ENCODE data around the gene CDC42.
"Not testable (repeated sequence)": the region's sequence is repeated elsewhere in the genome, so short reads cannot be mapped to it uniquely, and the experiment has no call there.

The CDC42 gene

DNA sequence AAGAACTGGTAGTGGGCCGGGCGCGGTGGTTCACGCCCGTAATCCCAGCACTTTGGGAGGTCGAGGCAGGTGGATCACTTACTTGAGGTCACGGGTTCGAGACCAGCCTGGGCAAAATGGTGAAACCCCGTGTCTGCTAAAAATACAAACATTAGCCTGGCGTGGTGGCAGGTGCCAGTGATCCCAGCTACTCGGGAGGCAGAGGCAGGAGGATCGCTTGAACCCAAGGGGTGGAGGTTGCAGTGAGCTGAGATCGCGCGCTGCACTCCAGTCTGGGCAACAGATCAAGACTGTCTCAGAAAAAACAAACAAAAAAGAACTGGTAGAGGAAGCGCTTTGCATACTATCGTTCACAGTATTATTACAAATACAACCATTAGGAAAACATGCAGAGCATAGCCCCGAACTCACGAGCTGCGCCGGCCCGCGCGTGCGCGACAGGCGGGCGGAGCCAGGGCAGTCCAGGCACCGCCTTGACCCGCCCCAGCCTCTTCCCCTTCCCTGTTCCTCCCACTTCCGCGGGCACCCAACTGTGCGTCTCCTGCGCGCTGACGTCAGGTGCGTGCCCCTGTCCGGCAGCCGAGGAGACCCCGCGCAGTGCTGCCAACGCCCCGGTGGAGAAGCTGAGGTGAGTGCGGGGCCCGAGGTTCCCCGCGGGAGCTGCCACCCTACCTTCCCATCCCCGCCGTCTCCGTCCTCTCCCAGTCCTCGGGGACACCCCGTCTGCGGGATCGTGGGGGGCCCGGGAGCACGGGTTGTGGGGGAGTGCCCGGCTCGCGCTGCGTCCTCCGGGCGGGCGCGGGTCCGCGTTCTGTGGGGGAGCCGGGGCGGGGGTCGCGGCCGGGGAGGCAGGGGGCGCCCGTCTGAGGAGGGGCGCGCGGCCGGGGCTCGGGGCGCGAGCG is at the start of gene CDC42:
Gene CDC42, plus strand, starts transcription at position 595 of the 902 bp plus-strand sequence. CDS start 25,770 bp downstream, outside the sequence.
- peak; percentile 96 for DNase-seq (ENCODE audit: low spot score)

DNA sequence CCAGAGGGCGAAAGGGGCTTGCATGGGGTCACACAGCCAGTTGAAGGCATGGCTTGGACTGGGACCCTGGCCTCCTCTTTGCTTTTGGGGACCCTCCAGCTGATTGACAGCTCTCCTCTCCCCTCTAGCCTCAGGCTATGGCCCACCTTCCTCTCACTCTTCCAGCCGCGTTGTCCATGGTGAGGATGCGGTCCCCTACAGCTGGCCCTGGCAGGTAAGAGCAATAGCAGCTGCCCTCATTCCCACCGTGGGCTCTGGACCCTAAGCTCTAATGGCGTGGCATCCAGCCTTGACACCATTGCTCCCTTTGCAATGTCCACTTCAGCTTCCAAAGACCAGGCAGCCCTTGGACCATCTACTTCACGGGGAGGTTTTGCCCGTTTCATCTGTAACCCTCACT is 49.6 kb upstream of the CDC42 start:
- DNase-seq (ENCODE audit: low spot score): not testable (repeated sequence)

DNA sequence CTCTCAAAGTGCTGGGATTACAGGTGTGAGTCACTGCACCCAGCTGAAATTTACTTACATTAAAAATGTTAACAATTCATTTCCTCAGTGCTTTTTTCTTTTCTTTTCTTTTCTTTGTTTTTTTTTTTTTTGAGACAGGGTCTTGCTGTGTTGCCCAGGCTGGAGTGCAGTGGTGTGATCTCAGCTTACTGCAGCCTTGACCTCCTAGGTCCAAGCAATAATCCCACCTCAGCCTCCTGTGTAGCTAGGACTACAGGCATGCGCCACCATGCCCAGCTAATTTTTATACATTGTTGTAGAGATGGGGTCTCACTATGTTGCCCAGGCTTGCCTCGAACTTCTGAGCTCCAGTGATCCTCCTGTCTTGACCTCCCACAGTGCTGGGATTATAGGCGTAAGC is 48.5 kb upstream of the CDC42 start:
- DNase-seq (ENCODE audit: low spot score): not testable (repeated sequence)

DNA sequence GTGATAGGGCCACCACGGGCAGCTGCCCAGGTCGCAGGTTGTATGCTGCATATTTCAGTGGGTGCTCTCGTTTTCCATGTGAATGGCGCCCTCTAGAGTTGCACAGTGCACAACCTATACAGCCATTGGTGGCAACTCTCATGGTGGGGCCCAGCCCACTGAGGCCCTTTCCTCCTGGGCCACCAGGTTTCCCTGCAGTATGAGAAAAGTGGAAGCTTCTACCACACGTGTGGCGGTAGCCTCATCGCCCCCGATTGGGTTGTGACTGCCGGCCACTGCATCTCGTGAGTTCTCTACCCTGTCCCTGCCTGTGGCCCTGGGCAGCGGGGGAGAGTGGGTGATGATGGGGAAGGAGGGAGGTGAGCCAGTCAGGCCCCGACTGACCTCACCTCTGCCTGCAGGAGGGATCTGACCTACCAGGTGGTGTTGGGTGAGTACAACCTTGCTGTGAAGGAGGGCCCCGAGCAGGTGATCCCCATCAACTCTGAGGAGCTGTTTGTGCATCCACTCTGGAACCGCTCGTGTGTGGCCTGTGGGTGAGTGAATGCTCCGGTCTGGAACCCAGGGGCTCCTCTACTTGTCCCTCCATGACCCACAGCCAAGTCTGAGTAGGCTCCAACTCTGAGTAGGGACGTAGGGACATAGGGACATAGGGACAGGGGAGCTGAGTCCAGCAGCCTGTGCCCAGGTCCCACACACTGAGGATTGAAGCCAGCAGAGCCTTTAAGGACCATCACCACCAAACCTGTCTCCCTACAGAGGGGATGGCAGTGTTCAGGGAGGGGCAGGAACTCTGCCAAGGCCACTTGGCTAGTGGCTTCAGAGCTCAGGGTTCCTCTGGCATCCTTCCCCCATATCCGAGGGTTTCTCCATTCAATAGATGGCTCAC is 47.0 kb upstream of the CDC42 start:
- DNase-seq (ENCODE audit: low spot score): not testable (repeated sequence)

DNA sequence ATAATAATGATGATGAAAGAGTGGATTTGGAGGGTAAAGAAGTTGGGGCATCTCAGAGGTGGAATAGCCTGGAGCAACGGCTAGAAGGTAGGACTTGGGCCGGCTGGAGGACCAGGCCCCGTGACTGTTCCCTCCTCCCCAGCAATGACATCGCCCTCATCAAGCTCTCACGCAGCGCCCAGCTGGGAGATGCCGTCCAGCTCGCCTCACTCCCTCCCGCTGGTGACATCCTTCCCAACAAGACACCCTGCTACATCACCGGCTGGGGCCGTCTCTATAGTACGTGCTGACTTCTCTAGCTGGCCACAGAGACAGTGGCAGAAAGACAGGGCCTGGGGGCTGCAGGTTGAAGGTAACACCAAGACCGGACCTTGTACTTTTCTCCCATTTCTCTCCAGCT is 45.8 kb upstream of the CDC42 start:
- DNase-seq (ENCODE audit: low spot score): not testable (repeated sequence)

DNA sequence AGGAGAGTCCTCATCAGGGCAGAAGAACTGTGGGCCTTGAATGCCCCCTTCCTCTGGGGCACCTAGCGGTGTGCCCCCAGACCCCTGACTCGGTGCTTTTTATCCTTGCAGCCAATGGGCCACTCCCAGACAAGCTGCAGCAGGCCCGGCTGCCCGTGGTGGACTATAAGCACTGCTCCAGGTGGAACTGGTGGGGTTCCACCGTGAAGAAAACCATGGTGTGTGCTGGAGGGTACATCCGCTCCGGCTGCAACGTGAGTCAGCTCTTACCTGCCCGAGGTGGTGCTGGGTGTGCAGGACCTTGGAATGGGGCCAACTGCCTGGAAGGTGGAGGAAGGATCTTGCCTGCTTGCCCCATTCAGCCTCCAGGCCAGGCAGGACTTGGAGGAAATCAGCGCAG is 45.2 kb upstream of the CDC42 start:
- DNase-seq (ENCODE audit: low spot score): not testable (repeated sequence)

DNA sequence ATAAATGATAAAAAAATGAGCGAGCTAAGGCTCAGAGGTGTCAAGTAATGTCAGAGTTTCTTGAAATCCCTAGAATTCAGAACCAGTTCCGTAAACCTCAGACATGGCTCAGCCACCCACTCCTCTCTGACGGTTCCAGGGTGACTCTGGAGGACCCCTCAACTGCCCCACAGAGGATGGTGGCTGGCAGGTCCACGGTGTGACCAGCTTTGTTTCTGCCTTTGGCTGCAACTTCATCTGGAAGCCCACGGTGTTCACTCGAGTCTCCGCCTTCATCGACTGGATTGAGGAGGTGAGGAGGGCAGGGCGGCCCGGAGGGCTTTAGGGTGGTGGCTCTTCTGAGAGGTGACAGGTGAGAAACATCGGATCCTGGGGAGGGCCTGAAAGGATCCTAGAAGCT is 42.9 kb upstream of the CDC42 start:
- DNase-seq (ENCODE audit: low spot score): not testable (repeated sequence)

DNA sequence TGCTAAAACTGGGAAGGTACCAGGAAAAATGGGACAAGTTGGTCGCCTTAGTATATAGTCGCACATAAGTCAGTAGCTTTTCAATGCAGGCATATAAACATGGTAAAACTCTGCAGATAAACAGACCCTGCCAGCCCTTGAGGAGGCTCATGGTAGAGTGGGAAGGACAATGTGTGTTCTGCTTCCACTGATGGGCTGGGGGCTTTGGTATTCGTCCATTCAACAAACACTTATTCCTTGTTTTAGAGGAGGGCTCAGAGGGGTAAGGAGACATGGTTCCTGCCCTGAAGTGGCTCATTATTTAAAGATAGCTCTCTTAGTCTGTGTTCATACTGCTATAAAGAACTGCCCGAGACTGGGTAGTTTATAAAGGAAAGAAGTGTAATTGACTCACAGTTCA is 39.8 kb upstream of the CDC42 start:
- DNase-seq (ENCODE audit: low spot score): not testable (repeated sequence)

DNA sequence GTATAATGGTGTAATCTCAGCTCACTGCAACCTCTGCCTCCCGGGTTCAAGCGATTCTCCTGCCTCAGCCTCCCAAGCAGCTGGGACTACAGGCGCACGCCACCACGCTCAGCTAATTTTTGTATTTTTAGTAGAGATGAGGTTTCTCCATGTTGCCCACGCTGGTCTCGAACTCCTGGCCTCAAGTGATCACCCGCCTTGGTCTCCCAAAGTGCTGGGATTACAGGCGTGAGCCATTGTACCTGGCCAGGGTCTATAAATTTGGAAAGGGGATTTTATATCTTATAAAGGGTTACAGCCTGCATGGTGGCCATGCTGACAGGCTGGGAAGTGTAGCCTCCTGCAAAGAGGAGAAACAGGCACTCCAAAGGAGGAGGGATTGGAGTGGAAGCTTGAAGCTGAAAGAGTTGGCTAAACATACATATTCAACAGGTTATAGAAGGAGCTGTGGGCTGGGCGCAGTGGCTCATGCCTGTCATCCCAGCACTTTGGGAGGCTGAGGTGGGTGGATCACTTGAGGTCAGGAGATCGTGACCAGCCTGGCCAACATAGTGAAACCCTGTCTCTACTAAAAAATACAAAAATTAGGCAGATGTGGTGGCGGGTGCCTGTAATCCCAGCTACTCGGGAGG is 37.8 kb upstream of the CDC42 start:
- DNase-seq (ENCODE audit: low spot score): not testable (repeated sequence)

DNA sequence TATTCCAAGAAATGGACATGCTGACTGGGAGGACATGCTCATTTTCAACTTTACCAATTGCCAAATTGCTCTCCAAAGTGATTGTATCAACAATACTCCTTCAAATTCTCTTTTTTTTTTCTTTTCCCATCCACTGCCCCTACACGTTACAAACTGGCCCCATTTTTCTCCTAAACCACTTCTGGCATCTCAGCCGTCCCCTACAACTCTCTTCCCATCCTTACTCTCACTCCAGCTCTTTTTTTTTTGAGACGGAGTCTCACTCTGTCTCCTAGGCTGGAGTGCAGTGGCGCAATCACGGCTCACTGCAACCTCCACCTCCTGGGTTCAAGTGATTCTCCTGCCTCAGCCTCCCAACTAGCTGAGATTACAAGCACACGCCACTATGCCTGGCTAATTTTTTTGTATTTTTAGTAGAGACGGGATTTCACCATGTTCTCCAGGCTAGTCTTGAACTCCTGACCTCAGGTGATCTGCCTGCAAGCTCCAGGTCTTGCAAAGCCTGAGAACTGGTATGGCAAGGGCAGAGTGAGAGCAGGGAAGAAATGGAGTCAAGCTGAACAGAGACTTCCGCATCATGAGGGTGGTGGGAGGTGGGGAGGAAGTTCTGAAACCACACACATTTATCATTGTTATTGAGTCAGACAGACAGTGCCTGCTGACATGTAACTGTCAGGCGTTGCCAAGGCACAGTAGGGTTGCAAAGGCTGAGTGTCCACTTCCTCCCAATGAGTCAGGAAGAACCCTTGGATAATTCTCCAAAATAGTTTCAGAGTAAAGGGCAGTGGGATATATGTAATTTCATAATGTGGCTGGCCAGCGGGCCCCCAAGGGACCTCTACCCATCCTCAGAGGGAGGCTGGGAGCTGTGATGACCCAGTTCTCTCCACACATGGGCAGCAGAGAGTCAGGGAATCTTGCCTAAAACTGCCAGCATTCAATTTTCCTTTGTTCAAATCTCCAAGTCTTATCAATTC is 33.6 kb upstream of the CDC42 start:
- peak; percentile 40 for DNase-seq (ENCODE audit: low spot score)

DNA sequence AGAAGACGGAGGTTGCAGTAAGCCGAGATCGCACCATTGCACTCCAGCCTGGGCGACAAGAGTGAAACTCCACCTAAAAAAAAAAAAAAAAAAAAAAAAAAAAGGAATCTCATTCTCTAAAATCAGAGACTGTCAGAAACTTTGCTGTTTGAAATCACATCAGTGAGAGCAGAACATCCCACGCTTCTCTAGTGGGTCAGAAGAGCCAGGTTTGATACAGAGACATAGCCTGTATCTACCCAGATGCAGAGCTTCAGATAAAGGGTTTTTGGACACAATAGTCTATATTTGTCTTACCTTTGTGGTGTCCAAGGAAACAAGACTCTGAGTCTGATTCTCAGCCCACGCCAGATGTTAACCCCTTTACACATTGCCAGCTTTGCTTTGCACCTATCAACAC is 31.4 kb upstream of the CDC42 start:
- no peak for DNase-seq (ENCODE audit: low spot score)

DNA sequence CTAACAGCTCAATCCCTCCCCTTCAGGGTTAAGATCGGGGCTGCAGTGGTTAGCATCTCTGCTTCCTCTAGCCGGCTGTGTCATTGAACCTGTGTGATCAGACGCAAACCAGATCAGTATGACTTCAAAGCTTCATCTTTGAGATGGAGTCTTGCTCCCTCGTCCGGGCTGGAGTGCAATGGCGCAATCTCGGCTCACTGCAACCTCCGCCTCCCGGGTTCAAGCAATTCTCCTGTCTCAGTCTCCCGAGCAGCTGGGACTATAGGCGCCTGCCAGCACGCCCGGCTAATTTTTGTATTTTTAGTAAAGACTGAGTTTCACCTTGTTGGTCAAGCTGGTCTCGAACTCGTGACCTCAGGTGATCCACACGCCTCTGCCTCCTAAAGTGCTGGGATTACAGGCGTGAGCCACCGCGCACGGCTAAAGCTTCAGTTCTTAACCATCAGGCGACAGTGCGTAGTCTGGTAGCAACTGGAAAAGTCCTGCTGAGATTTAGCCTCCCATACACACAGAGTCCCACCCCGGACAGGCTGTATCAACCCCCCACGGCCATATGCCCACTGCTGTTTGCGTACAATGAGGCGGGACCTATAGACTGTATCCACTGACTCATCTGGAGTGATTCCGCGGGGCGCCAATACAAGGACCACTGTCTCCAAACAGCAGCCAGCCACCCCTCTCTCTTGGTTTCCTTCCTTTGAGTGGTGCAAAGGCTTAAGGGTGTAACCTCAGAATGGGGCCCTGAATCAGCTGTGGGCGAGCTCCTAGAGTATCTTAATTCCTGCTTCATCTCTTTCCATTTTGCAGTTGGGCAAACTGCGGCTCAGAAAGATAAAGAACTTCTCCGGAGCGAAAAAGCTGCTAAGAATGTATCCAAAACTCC is 27.8 kb upstream of the CDC42 start:
- DNase-seq (ENCODE audit: low spot score): peak; percentile 63

DNA sequence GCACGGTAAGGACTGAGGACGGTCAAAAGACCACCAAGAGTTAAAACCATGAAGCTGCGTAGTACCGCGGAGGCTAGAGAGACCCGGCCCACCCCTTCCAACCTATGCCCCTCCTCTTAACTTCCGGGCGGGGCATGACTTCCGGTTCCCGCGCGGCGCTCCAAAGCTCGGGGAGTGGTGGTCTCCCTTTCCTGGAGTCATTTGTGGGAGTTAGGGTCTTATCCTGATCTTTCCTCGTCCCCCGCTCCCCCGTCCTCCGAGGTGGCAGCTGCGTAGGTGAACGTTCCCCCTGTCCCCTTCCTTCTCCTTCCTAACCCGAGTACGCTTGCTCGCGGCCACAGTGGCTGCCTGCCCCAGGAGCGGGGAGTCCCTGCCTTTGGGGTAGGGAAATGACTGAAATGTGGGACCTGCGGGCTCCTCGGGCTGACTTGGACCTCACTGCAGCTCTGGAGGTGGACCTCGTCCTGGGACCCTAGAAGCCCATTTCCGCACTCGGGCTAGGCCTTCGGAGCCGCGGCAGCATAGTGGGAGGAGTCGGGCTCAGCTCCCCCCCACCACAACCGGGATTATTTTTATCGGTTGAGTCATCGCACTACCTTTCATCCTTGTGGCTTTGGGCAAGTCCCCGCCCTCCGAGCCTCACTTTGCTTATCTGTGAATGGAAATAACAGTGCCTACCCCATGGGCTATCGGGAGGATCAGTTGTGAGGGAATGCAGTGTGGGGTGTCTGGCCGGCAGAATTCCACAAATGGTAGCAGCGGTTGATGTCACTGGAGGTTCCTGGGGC is 26.9 kb upstream of the CDC42 start:
- DNase-seq (ENCODE audit: low spot score): peak; percentile 94

DNA sequence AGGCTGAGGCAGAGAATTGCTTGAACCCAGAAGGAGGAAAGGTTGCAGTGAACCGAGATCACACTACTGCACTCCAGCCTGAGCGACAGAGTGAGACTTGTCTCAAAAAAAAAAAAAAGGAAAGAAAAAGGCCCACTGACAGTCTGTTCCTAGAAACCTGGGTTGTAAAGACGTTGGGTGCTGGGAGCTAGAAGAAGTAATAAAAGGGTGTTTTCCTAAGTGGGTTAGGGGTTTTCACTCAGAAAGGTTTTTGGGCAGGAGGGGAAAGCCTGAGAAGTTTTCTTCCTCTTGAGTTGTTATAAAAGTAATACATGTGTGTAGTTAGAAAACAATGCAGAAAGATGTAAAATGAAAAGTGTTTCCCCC is 25.6 kb upstream of the CDC42 start:
- DNase-seq (ENCODE audit: low spot score): no peak

DNA sequence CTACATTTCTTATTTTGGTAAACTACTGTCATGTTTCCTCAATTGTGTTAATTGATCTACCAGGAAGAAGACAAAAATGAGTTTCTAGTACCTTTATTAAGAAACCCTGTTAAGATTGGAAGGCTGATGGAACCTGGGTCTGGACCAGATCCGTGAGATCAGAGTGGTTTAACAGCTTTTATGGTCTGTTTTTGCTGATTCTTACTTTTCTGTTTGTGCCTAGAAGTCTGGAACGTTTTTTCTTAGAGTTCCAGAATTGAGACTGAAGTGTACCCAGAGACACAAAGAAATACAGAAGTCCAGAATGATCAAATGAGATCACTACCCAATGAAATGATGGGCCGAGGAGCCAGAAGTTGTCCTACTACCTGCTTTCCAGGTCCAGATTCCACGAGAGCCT is 22.5 kb upstream of the CDC42 start:
- DNase-seq (ENCODE audit: low spot score): no peak

DNA sequence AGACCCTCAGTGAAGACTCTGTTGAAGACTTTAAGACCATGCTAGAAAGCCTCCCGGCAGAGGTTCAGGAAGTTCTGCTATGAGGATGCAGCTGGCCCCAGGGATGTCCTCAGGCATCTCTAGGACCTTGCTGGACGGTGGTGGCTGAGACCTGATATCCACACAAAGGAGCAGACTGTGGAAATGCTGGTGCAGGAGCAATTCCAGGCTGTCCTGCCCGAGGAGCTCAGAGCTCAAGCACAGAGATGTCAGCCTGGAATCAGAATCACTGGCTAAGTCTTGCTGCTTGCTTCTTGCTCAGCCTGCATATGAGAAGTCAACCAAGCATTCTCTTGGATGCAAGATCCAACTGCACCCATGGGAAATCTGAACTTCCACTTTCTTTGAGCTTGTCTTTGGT is 22.0 kb upstream of the CDC42 start:
- no peak for DNase-seq (ENCODE audit: low spot score)

DNA sequence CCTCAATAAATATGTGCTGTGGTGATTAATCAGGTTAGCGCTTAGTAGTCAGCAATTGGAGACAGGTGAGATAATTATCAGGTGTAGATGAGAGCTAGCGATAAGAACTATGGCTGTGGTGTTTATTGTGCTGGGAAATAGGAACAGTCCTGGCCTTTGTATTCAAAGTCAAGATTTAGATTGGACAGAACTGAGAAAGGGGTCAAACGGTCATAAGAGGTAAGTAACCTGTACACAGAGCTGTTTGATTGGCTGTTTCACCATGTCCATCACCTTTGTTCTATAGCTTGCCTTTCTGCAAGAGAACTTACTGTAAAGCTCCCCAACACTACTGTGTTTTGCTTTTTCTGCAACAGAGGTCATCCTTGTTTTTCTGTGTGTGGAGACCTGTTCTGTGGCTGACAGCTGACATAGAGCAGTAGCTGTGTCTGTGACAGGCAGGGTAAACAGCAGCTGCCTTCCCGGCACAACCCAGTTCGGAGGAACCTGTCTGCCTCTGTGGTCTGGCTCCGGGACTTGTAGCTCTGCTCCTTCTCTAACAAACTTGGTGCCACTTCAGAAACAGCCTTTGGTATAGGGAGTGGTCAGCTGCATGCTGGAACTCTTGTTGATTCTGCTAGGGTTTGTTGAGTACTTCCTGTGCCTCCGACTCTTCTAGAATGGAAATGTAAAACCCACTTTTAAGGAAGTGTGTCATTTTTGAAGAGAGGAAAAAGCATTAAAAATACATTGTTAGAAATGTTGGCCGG is 21.1 kb upstream of the CDC42 start:
- no peak for DNase-seq (ENCODE audit: low spot score)

DNA sequence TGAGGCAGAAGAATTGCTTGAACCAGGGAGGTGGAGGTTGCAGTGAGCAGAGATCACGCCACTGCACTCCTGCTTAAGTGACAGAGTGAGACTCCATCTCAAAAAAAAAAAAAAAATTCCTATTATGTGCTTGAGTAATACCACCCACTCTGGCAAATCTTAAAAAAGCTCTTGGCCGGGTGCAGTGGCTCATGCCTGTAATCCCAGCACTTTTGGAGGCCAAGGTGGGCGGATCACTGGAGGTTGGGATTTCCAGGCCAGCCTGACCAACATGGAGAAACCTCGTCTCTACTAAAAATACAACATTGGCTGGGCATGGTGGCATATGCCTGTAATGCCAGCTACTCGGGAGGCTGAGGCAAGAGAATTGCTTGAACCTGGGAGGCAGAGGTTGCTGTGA is 17.7 kb upstream of the CDC42 start:
- DNase-seq (ENCODE audit: low spot score): not testable (repeated sequence)

DNA sequence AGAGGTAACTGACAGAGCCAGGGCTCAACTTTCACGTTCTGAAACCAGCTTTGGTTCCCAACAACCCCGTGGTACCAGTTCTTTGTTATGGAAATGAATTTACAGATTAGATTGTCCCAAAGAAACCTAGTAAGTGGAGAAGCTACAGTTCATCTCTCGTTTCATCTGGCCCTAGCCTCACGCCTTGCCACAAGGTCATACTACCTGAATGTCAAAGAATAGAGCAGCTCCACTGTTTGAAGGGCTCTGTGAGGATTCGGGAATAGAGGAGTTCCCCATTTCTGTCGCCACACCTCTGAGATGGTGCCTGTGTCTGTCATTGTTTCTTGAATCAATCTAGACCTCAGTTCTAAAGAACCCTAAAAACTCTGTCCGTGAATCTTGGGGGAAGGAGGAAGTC is 15.0 kb upstream of the CDC42 start:
- DNase-seq (ENCODE audit: low spot score): no peak
